Breast epithelium (tissue), 4 donors: ENCODE measurements around the gene EWSR1. TPM values are rescaled to one million over a fixed set of nuclear protein-coding genes. Genes with fewer than 3 reads are reported as not detected.

ENCODE experiments used
- DNase-seq, 2 donors: peaks; one replicate each; pipeline ENCODE4 v3.0.0-alpha.2; 2019; ENCODE audit warnings: low spot score in 2 of 2
- H3K27ac ChIP-seq, 2 donors: fragments of 200-600 bp; sonication (generic) in 1 of 2; one replicate each; pipeline ENCODE4 v1.5.1; 2016 to 2019; ENCODE audit warnings: mild to moderate bottlenecking in 1 of 2
- H3K27me3 ChIP-seq, 2 donors: fragments of 200-600 bp; sonication (generic) in 1 of 2; one replicate each; pipeline versions ENCODE4 v1.5.1 to v1.6.0; 2017 to 2019; ENCODE audit warnings: control low read depth in 1 of 2, mild to moderate bottlenecking in 1 of 2
- H3K36me3 ChIP-seq: fragments of 200-600 bp; one replicate; pipeline ENCODE4 v1.5.1; 2019
- H3K4me1 ChIP-seq, 2 donors: fragments of 200-600 bp; sonication (generic); one replicate each; pipeline ENCODE4 v1.5.1; 2016 to 2019; ENCODE audit warnings: control low read depth in 1 of 2
- H3K4me3 ChIP-seq, 3 donors: fragments of 200-600 bp; sonication (generic); 1 replicate in 2 of 3; 2 replicates in 1 of 3; pipeline ENCODE4 v1.5.1; 2016 to 2019; ENCODE audit warnings: mild to moderate bottlenecking in 3 of 3, moderate library complexity in 2 of 3
- H3K9me3 ChIP-seq, 2 donors: fragments of 200-600 bp; sonication (generic) in 1 of 2; one replicate each; pipeline ENCODE4 v1.5.1; 2016 to 2019; ENCODE audit warnings: control low read depth in 1 of 2
- CTCF ChIP-seq, 3 donors: fragments of 450-650 bp; IDR thresholded peaks; one replicate each; pipeline ENCODE4 v1.5.1; 2016 to 2017; ENCODE audit warnings: antibody characterized with exemption in 3 of 3, mild to moderate bottlenecking in 3 of 3, moderate library complexity in 3 of 3
- POLR2A ChIP-seq: fragments of 450-650 bp; IDR thresholded peaks from one replicate; pipeline ENCODE4 v1.6.1; 2016; ENCODE audit warnings: antibody characterized with exemption, mild to moderate bottlenecking, moderate library complexity
- POLR2AphosphoS5 ChIP-seq, 3 donors: sonication (generic); formaldehyde crosslinking; IDR thresholded peaks; one replicate each; pipeline ENCODE4 v1.6.1; 2017; ENCODE audit warnings: antibody characterized with exemption in 3 of 3
- intact Hi-C: fragments of 100-400 bp; cut with DNase I; formaldehyde crosslinking; loops from one replicate; pipeline ENCODE4 v1.15.1; 2023; ENCODE audit warnings: low total_unique reads
- total RNA-seq, 3 donors: library from RNA; depleted of rRNA; stranded (reverse); fragments of >200 nt; gene quantifications; one replicate each; pipeline ENCODE4 v1.1.0, GENCODE V29; 2016

EWSR1 gene
- total RNA-seq, 3 donors from 2014 or later, result 165 to 224 (median 220) TPM

DNA sequence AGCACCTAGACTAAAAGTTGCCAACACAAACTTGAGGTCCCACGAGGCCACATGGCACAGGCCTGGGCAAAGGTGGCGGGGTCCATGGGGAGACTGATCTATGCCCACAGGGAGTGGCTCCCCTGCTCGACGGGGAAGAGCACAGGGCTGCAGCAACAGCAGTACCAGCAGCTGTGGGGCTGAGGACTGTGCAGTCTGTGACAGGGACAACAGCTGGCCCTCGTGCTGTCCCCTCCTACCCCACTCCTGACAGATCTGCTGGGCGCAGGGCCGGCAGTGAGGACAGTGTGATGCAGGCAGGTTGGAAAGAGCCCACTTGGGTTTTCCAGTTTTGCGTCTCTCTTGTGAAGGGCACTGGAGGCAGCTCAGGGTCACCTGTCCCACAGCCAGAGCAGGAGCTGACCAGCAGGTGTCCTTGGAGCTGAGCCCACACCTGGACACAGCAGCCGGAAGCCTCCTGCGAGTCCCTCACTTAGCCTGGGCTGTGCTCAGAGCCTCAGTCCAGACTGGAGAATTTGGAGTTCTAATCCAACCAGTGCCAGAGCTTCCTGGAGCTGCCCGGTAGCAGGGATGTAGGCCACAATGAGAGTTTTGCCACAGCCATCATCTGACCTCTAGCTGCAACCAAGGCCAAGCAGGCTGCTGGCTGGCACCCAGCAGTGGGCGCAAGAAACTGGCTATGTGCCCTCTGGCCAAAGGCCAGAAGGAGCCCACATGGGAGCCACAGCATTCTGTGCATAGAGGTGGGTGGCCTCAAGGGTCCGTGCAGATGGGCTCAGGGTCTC, 34.8 kb downstream of the EWSR1 start:
- intact Hi-C loops, result no loop called here
- Histone ChIP-seq H3K27me3 (no peaks in the 10 kb centered on the region), H3K9me3 (no peaks in the 10 kb centered on the region), H3K27ac (peak overlapping the region; percentile 54 to 64), H3K4me1 (peaks cover 8 to 10% of the 10 kb centered on the region in 2 donors), H3K36me3 (peaks cover 11% of the 10 kb centered on the region), H3K4me3 (no peak overlapping the region)
- DNase-seq, result no peak
- TF ChIP-seq POLR2AphosphoS5 (IDR thresholded peaks at IDR 0.05) (no peak), POLR2A (no peak), CTCF (IDR thresholded peaks at IDR 0.05) (no peak)

DNA sequence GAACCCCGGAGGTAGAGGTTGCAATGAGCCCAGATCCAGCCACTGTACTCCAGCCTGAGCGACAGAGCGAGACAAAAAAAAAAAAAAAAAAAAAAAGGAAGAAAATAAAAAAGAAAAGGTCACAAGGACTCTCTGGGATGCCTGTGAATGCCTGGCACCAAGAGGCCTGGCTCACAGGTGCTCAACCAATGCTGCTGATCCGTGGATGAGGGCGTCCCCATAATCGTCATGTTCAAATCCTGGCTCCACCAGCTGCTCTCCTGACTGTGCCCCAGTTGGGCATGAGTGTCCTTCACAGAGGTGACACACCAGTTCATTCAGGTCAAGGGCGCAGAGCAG, 37.7 kb downstream of the EWSR1 start:
- Histone ChIP-seq H3K27me3 (no peaks in the 10 kb centered on the region), H3K4me3 (peak overlapping the region in 2 of 3 donors; percentile 74 to 93), H3K36me3 (no peaks in the 10 kb centered on the region), H3K9me3 (no peaks in the 10 kb centered on the region), H3K27ac (peak overlapping the region; percentile 89 to 93), H3K4me1 (peaks cover 24 to 27% of the 10 kb centered on the region in 2 donors)
- no peak for DNase-seq
- TF ChIP-seq POLR2A (no peak), CTCF (IDR thresholded peaks at IDR 0.05) (no peak), POLR2AphosphoS5 (IDR thresholded peaks at IDR 0.05) (no peak)
- intact Hi-C loops, result no loop called here

- Histone ChIP-seq H3K9me3 (no peaks in the 10 kb centered on the region), H3K27me3 (no peaks in the 10 kb centered on the region), H3K27ac (peak within 1 kb of the TSS; percentile 89 to 93), H3K36me3 (no peaks in the 10 kb centered on the region), H3K4me1 (peaks cover 26 to 27% of the 10 kb centered on the region in 2 donors), H3K4me3 (peak within 1 kb of the TSS; percentile 74 to 93 (median 88))
- TF ChIP-seq POLR2A, result no peak
- peak in 2 of 3 donors; percentile 7 to 9 for TF ChIP-seq POLR2AphosphoS5 (IDR thresholded peaks at IDR 0.05)
- TF ChIP-seq CTCF (IDR thresholded peaks at IDR 0.05), result peak in 2 of 3 donors; percentile 67 to 69
- peak; percentile 60 to 86 for DNase-seq
- intact Hi-C loops, result no loop called here
Measured at GRCh38 chr22:29306175-29306834, 38.2 kb downstream of the EWSR1 start, which contains the start of gene GAS2L1. TSS of gene GAS2L1 (plus strand) at chr22:29306650. CDS start at chr22:29308106, 1,456 bp downstream.

DNA sequence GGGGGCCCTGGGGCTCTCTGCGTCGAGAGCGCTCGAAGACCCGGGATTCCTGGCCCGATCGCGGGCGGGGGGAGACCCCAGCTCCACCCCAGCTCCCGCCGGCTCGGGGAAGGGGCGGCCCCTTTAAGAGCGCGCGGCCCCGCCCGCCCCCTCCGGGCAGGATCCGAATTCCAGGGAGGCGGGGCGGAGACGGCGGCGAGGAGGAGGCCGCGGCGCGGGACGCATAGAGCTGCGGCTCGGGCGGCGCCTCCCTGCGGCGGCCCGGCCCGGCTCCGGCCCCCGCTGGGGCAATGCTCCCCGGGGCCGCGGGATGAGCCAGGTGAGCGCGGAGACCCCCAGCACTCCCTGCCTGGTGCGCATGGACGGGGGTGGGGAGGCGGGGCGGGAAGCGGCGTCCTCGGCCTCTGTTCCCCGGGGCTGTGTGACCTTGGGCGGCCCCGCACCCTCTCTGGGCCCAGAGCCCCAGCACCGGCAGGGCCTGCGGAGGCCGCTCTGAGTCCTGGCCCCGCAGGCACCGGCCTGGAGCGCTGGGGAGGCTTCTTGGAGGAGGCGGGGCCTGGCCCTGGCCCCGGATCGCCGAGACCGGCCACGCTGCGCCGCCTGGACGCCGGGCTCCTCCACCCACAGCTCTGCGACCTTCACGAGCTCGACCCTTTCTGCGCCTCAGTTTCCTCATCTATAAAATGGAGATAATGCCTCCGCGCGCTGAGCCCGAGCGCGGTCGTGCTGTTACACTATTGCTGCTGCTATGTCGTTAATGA, 38.9 kb downstream of the EWSR1 start:
- intact Hi-C loops, result no loop called here
- Histone ChIP-seq H3K9me3 (no peaks in the 10 kb centered on the region), H3K27ac (peak overlapping the region; percentile 89 to 93), H3K36me3 (no peaks in the 10 kb centered on the region), H3K4me1 (peaks cover 27 to 32% of the 10 kb centered on the region in 2 donors), H3K4me3 (peak overlapping the region; percentile 74 to 93 (median 88)), H3K27me3 (no peaks in the 10 kb centered on the region)
- DNase-seq, result peak; percentile 67 to 83
- TF ChIP-seq POLR2AphosphoS5 (IDR thresholded peaks at IDR 0.05) (no peak), CTCF (IDR thresholded peaks at IDR 0.05) (no peak), POLR2A (no peak)
